K562 (cell line): Measurements from ENCODE around the gene APEX1. TPM values are rescaled to one million over a fixed set of nuclear protein-coding genes. Genes with fewer than 3 reads are reported as not detected.

Experiments
- ARID4B ChIP-seq: sonication (generic); formaldehyde crosslinking; IDR thresholded peaks from 2 replicates; pipeline ENCODE4 v1.8.0; 2022; ENCODE audit warnings: mild to moderate bottlenecking, missing genetic modification reagents
- BCOR ChIP-seq: fragments of 450-650 bp; IDR thresholded peaks from 2 replicates; pipeline ENCODE4 v1.6.1; 2016
- ETV5 ChIP-seq: sonication (generic); formaldehyde crosslinking; IDR thresholded peaks from 2 replicates; pipeline ENCODE4 v1.4.0; 2020; ENCODE audit warnings: low read depth, mild to moderate bottlenecking, missing genetic modification reagents
- FOXA1 ChIP-seq: fragments of 450-650 bp; IDR thresholded peaks from 2 replicates; pipeline ENCODE4 v1.6.1; 2016; ENCODE audit warnings: mild to moderate bottlenecking, borderline replicate concordance
- GTF2E2 ChIP-seq: fragments of 200-800 bp; sonication (Bioruptor generic); IDR thresholded peaks from 2 replicates; pipeline ENCODE4 v1.6.1; 2016; ENCODE audit warnings: missing genetic modification characterization, missing compliant biosample characterization
- HMG20A ChIP-seq: fragments of 450-650 bp; formaldehyde crosslinking; conservative IDR thresholded peaks from 2 replicates; pipeline ENCODE4 v1.4.0; 2020; ENCODE audit warnings: mild to moderate bottlenecking, mixed read lengths
- MLLT1 ChIP-seq, 2 experiments: fragments of 450-650 bp; IDR thresholded peaks; 2 replicates each; pipeline ENCODE4 v1.6.1; 2016
- NR2F6 ChIP-seq: fragments of 450-650 bp; formaldehyde crosslinking; IDR thresholded peaks from 2 replicates; pipeline ENCODE4 v1.4.0; 2020; ENCODE audit warnings: mild to moderate bottlenecking
- ZFX ChIP-seq: sonication (generic); formaldehyde crosslinking; IDR thresholded peaks from 2 replicates; pipeline ENCODE4 v1.8.0; 2022; ENCODE audit warnings: mild to moderate bottlenecking, missing genetic modification reagents, moderate library complexity
- ZNF124 ChIP-seq: sonication (generic); formaldehyde crosslinking; IDR thresholded peaks from 2 replicates; pipeline ENCODE4 v1.8.1; 2022; ENCODE audit warnings: missing genetic modification reagents
- ZNF407 ChIP-seq: fragments of 450-650 bp; IDR thresholded peaks from 2 replicates; pipeline ENCODE4 v1.6.1; 2016; ENCODE audit warnings: low read depth
- ZNF511 ChIP-seq: sonication (generic); formaldehyde crosslinking; IDR thresholded peaks from 2 replicates; pipeline ENCODE4 v1.8.0; 2022; ENCODE audit warnings: mild to moderate bottlenecking, missing genetic modification reagents
- polyA plus RNA-seq, 8 experiments: library from polyadenylated mRNA; depleted of rRNA in 4 of 8; stranded (reverse) in 5 of 8; unstranded in 3 of 8; fragments of >200 nt; fragmentation: Nextera tagmentation in 2 of 8; fragmentation: Illumina TruSeq in 1 of 8; extraction: Ambion mirVana in 2 of 8; extraction: Trizol in 1 of 8; gene quantifications; 2 replicates each; pipeline versions ENCODE4 v1.2.1 to v1.2.3, GENCODE V29; 2011 to 2014; ENCODE audit warnings: inconsistent platforms in 1 of 8, missing spikeins in 1 of 8
- total RNA-seq, 7 experiments: library from RNA; depleted of rRNA in 6 of 7; stranded (reverse); fragments of >200 nt in 6 of 7; fragmentation: Illumina TruSeq in 2 of 7; extraction: Trizol in 2 of 7; gene quantifications; 2 replicates each; pipeline versions ENCODE4 v1.2.1 to v1.2.3, GENCODE V29; 2011 to 2021; ENCODE audit warnings: low replicate concordance in 1 of 7

The APEX1 gene
- total and polyA plus RNA-seq, 9 of the 15 experiments (the other 6 are each of a cell fraction or from before 2014, with no cell fraction given) = 50.2 to 274 (median 158) TPM

- no peak for TF ChIP-seq ZNF407
- peak; percentile 71; the same call in 1 of the 2 replicates for TF ChIP-seq ZNF511 (CRISPR knock-in tag)
- no peak for TF ChIP-seq ZNF124 (CRISPR knock-in tag)
- peak; percentile 63 for TF ChIP-seq GTF2E2
- TF ChIP-seq ETV5 = 0 out of 2 replicates have a peak, but pooled peaks have one; percentile 39
- TF ChIP-seq MLLT1 (IDR thresholded peaks at IDR 0.05) = 0 out of 4 replicates have a peak, but pooled peaks of 1 of the 2 experiments have one; percentile 42
- TF ChIP-seq HMG20A (CRISPR knock-in tag) = no peak
- no peak for TF ChIP-seq NR2F6 (CRISPR knock-in tag)
- peak; percentile 41; the same call in 1 of the 2 replicates for TF ChIP-seq ZFX (CRISPR knock-in tag)
- peak; percentile 38; the same call in 1 of the 2 replicates for TF ChIP-seq BCOR
- TF ChIP-seq ARID4B (CRISPR knock-in tag) = peak; percentile 71; the same call in 1 of the 2 replicates
- no peak for TF ChIP-seq FOXA1
These were observed 602 bp downstream of the APEX1 start (continued) for GRCh38 chr14:20455355-20456300.
